ENCODE results near the gene TPPP3.

The TPPP3 gene

DNA sequence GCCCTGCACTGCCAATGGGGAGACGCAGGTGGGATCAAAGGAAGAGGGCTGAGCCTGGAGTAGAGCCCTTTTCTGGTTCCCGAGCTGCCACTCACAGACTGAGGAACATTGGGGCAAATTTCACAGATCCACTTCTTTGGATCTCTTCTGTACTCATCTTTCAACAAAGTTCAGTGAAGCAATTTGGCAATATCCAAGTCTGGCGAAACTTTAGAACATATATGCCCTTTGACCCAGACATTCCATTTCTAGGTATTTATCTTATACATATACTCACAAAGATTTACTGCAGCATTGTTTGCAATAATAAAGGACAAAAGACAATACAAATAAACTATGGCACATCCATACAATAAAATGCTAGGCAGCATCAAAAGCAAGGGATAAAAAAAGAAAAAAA, 18.0 kb upstream of the TPPP3 start:
- H3K4me3 ChIP-seq (ENCODE audit: low read depth, low read length), result no peak overlapping the region
- no peak for TF ChIP-seq CTCF (IDR thresholded peaks at IDR 0.05; ENCODE audit: low read depth, low read length)

GRCh38 chr16:67409631-67410030, 16.3 kb upstream of the TPPP3 start:
- no peak for TF ChIP-seq CTCF (IDR thresholded peaks at IDR 0.05; ENCODE audit: low read depth, low read length)

DNA sequence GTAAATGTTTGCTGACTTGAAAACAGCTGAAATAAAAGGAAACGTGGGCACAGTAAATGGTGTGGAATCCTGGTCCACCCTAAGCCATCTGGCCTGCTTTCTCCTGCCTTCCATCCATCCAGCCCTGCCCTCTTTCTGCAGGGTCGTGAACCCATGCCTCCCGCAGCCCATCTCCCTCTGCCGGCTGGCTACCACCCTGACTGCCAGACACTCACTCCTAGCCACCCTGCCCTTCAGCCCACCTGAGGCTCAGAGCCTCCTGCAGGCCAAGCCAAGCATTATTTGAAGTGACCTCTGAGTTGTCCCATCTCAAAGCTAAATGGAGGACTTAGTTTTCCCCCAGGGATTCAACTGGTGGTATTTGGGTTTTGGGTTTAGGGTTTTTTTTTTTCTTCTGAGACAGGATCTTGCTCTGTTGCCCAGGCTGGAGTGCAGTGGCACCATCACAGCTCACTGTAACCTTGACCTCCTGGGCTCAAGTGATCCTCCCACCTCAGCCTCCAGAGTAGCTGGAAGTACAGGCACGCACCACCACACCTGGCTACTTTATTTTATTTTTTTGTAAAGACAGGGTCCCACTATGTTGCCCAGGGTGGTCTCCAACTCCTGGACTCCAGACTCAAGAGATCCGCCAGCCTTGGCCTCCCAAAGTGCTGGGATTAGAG, 14.6 kb upstream of the TPPP3 start:
- H3K4me3 ChIP-seq (ENCODE audit: low read depth, low read length), result no peak overlapping the region
- TF ChIP-seq CTCF (IDR thresholded peaks at IDR 0.05; ENCODE audit: low read depth, low read length), result no peak

More at GRCh38 chr16:67409631-67410030, 16.3 kb upstream of the TPPP3 start:
- H3K4me3 ChIP-seq (ENCODE audit: low read depth, low read length), result no peak overlapping the region

GRCh38 chr16:67407176-67407787, 14.0 kb upstream of the TPPP3 start:
- no peak overlapping the region for H3K4me3 ChIP-seq (ENCODE audit: low read depth, low read length)
- TF ChIP-seq CTCF (IDR thresholded peaks at IDR 0.05; ENCODE audit: low read depth, low read length), result no peak

DNA sequence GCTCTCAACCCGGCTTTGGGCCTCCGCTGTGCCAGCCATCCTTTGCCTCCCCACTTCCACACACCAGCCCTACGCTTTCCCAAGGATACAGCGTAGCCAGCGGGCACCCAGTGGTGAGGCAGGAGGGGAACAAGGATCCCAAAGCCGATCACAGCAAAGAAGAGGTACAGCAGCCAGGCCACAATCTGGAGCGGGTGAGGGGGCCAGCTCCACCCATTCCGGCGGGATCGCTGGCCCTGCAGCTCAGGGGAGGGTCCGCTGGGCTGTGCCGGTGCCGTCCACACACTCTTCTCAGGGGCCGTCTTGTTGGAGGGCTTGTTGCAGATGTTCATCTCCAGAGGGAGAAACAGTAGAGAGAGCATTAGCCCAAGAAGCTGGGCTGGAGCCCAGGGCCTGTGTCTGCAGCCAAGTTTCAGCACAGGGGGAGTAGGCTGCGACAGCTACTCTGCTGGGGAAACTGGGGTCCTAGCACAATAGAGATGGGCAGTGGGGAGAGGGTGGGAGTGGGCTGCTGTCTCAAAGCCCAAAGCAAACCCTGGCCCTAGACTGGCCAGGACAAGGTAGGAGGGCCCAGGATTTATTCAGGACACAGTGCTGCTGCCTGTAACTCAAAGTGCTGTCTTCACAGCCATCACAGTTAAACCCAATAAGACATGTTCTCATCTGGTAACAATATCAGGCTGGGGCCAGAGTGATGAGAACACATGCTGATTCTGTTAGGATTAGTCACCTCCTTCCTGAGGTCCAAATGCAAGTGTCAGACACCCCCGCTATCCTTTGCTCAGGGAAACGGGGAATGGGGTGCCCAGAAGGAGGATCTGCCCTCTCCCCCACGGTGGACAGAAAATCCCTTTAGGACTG, 13.0 kb upstream of the TPPP3 start:
- H3K4me3 ChIP-seq (ENCODE audit: low read depth, low read length), result no peak overlapping the region
- no peak for TF ChIP-seq CTCF (IDR thresholded peaks at IDR 0.05; ENCODE audit: low read depth, low read length)

GRCh38 chr16:67405336-67405735, 12.0 kb upstream of the TPPP3 start:
- H3K4me3 ChIP-seq (ENCODE audit: low read depth, low read length), result no peak overlapping the region
- TF ChIP-seq CTCF (IDR thresholded peaks at IDR 0.05; ENCODE audit: low read depth, low read length), result no peak
